Smooth muscle cell (in vitro differentiated cells): ENCODE measurements around the gene PSMB8. TPM values are rescaled to one million over a fixed set of nuclear protein-coding genes. Genes with fewer than 3 reads are reported as not detected.
"Not testable (repeated sequence)": the region's sequence is repeated elsewhere in the genome, so short reads cannot be mapped to it uniquely, and the experiment has no call there.

ENCODE experiments used
- DNase-seq: peaks from one replicate; lab custom pipeline; 2025; ENCODE audit not compliant: unreplicated experiment; lab: John Stamatoyannopoulos, UW
- H2AFZ ChIP-seq: fragments of 200-600 bp; sonication (generic); 2 replicates; pipeline ENCODE4 v1.6.0; 2016; ENCODE audit warnings: antibody characterized with exemption, low read depth, mild to moderate bottlenecking
- H3F3A ChIP-seq: fragments of 200-600 bp; sonication (generic); 2 replicates; pipeline ENCODE4 v1.6.0; 2017; ENCODE audit warnings: antibody characterized with exemption, low read depth
- H3K27ac ChIP-seq: fragments of 200-600 bp; sonication (generic); 2 replicates; pipeline ENCODE4 v1.5.1; 2016; ENCODE audit warnings: low read depth, mild to moderate bottlenecking
- H3K27me3 ChIP-seq: fragments of 200-600 bp; sonication (generic); 2 replicates; pipeline ENCODE4 v1.6.1; 2016; ENCODE audit warnings: low read depth, mild to moderate bottlenecking
- H3K36me3 ChIP-seq: fragments of 200-600 bp; sonication (generic); 2 replicates; pipeline ENCODE4 v1.5.1; 2016; ENCODE audit warnings: low read depth
- H3K4me1 ChIP-seq: fragments of 200-600 bp; sonication (generic); 2 replicates; pipeline ENCODE4 v1.5.1; 2016; ENCODE audit warnings: low read depth
- H3K4me2 ChIP-seq: fragments of 200-600 bp; sonication (generic); 2 replicates; pipeline ENCODE4 v1.6.0; 2016; ENCODE audit warnings: mild to moderate bottlenecking
- H3K4me3 ChIP-seq: fragments of 200-600 bp; sonication (generic); 2 replicates; pipeline ENCODE4 v1.5.1; 2016; ENCODE audit warnings: mild to moderate bottlenecking
- H3K79me2 ChIP-seq: fragments of 200-600 bp; sonication (generic); 2 replicates; pipeline ENCODE4 v1.6.0; 2016; ENCODE audit warnings: low read depth, mild to moderate bottlenecking
- H3K9ac ChIP-seq: fragments of 200-600 bp; sonication (generic); 2 replicates; pipeline ENCODE4 v1.6.0; 2016; ENCODE audit warnings: low read depth
- H3K9me3 ChIP-seq: fragments of 200-600 bp; sonication (generic); replicated peaks from 2 replicates; pipeline ENCODE4 v1.5.1; 2016; ENCODE audit warnings: low read depth
- H4K20me1 ChIP-seq: fragments of 200-600 bp; sonication (generic); 2 replicates; pipeline ENCODE4 v1.6.0; 2016; ENCODE audit warnings: low read depth
- CTCF ChIP-seq: fragments of 200-600 bp; sonication (generic); IDR thresholded peaks from 2 replicates; pipeline ENCODE4 v1.5.1; 2017; ENCODE audit warnings: borderline replicate concordance, mild to moderate bottlenecking, antibody characterized with exemption; ENCODE audit not compliant: insufficient read depth, poor library complexity, severe bottlenecking
- WGBS: methylation state at CpG from one replicate; pipeline ENCODE4 v1.1.7; 2016; ENCODE audit warnings: low lambda C conversion rate; 5-methylcytosine and 5-hydroxymethylcytosine counted together
- polyA plus RNA-seq: library from polyadenylated mRNA; unstranded; fragments of >200 nt; fragmentation: Nextera tagmentation; extraction: Ambion mirVana; gene quantifications from 2 replicates; pipeline ENCODE4 v1.2.1, GENCODE V29; 2016
- total RNA-seq: library from RNA; depleted of rRNA; stranded (reverse); fragments of >200 nt; gene quantifications from 2 replicates; pipeline ENCODE4 v1.2.3, GENCODE V29; 2014

PSMB8 gene
- total and polyA plus RNA-seq, 2 experiments from 2014 or later: 5.0 to 16.7 TPM

GRCh38 chr6:32809171-32809570, 34.7 kb downstream of the PSMB8 start:
- H3K27me3 ChIP-seq: peaks cover 27% of the 10 kb centered on the region
- H3F3A ChIP-seq: no peaks in the 10 kb centered on the region
- H3K9me3 ChIP-seq: no peaks in the 10 kb centered on the region
- no peaks in the 10 kb centered on the region for H4K20me1 ChIP-seq
- no peaks in the 10 kb centered on the region for H3K79me2 ChIP-seq
- no peaks in the 10 kb centered on the region for H3K36me3 ChIP-seq
- no peak for DNase-seq
- TF ChIP-seq CTCF: no peak
- H3K4me2 ChIP-seq: no peak overlapping the region
- no peak overlapping the region for H2AFZ ChIP-seq
- 0% methylated on average over 1 of the region's 1 CpG for WGBS
- H3K27ac ChIP-seq: no peak overlapping the region
- no peak overlapping the region for H3K4me3 ChIP-seq
- H3K4me1 ChIP-seq: no peaks in the 10 kb centered on the region
- H3K9ac ChIP-seq: no peak overlapping the region

- H3K36me3 ChIP-seq: no peaks in the 10 kb centered on the region
- DNase-seq: no peak
- no peaks in the 10 kb centered on the region for H3F3A ChIP-seq
- H3K4me3 ChIP-seq: no peak overlapping the region
- H3K4me2 ChIP-seq: no peak overlapping the region
- no peaks in the 10 kb centered on the region for H3K4me1 ChIP-seq
- peaks cover 38% of the 10 kb centered on the region for H3K27me3 ChIP-seq
- no peaks in the 10 kb centered on the region for H3K79me2 ChIP-seq
- H3K9ac ChIP-seq: no peak overlapping the region
- H3K9me3 ChIP-seq: no peaks in the 10 kb centered on the region
- WGBS: 77% methylated on average over 5 of the region's 5 CpGs
- no peak for TF ChIP-seq CTCF
- H2AFZ ChIP-seq: no peak overlapping the region
- H4K20me1 ChIP-seq: no peaks in the 10 kb centered on the region
- no peak overlapping the region for H3K27ac ChIP-seq
Measured at GRCh38 chr6:32807020-32807580, 36.7 kb downstream of the PSMB8 start.

- not testable (repeated sequence) for H3F3A ChIP-seq, H3K4me3 ChIP-seq, H3K27ac ChIP-seq, H3K9me3 ChIP-seq, H3K79me2 ChIP-seq, H3K36me3 ChIP-seq, H2AFZ ChIP-seq, H3K4me1 ChIP-seq, H3K4me2 ChIP-seq, DNase-seq, H3K9ac ChIP-seq, H4K20me1 ChIP-seq
- peaks cover 52% of the 10 kb centered on the region for H3K27me3 ChIP-seq
Measured at GRCh38 chr6:32805404-32805803, 38.4 kb downstream of the PSMB8 start.

- Histone ChIP-seq H4K20me1 (no peaks in the 10 kb centered on the region), H3K4me3 (no peak overlapping the region), H3K27me3 (peaks cover 49% of the 10 kb centered on the region), H3K36me3 (no peaks in the 10 kb centered on the region), H3F3A (no peaks in the 10 kb centered on the region), H3K27ac (no peak overlapping the region), H3K9ac (no peak overlapping the region), H3K4me1 (no peaks in the 10 kb centered on the region), H3K4me2 (no peak overlapping the region), H2AFZ (no peak overlapping the region), H3K9me3 (no peaks in the 10 kb centered on the region), H3K79me2 (no peaks in the 10 kb centered on the region)
- no peak for DNase-seq
- WGBS: 82% methylated on average over 2 of the region's 2 CpGs
- no peak for TF ChIP-seq CTCF
Measured at GRCh38 chr6:32803416-32803815, 40.4 kb downstream of the PSMB8 start.
